SHP77 treated with DMSO at 0.1 percent for 48 hours (cell line): Measurements from ENCODE around the gene SND1.

Experiments
- DNase-seq: peaks from one replicate; lab custom pipeline; 2025; lab: John Stamatoyannopoulos, UW

The SND1 gene

GRCh38 chr7:127802845-127803244, 150.9 kb downstream of the SND1 start:
- no peak for DNase-seq

GRCh38 chr7:127803626-127804025, 151.6 kb downstream of the SND1 start:
- DNase-seq: no peak

GRCh38 chr7:127807340-127807739, 155.3 kb downstream of the SND1 start:
- no peak for DNase-seq

GRCh38 chr7:127807829-127808228, 155.8 kb downstream of the SND1 start:
- DNase-seq: no peak

- no peak for DNase-seq
Observed at GRCh38 chr7:127809261-127809702, 157.3 kb downstream of the SND1 start.

- no peak for DNase-seq
Observed at GRCh38 chr7:127810113-127810512, 158.1 kb downstream of the SND1 start.

- no peak for DNase-seq
Observed at GRCh38 chr7:127810696-127811660, 159.0 kb downstream of the SND1 start.

- DNase-seq: no peak
Observed at GRCh38 chr7:127812540-127812939, 160.5 kb downstream of the SND1 start.

- DNase-seq: no peak
Observed at GRCh38 chr7:127813991-127814541, 162.1 kb downstream of the SND1 start.

- no peak for DNase-seq
Observed at GRCh38 chr7:127815631-127816145, 163.7 kb downstream of the SND1 start.

- DNase-seq: no peak
Observed at GRCh38 chr7:127816354-127817190, 164.6 kb downstream of the SND1 start.

GRCh38 chr7:127817466-127817865, 165.5 kb downstream of the SND1 start:
- DNase-seq: no peak

GRCh38 chr7:127818306-127818705, 166.3 kb downstream of the SND1 start:
- DNase-seq: no peak

GRCh38 chr7:127819975-127820731, 168.2 kb downstream of the SND1 start:
- no peak for DNase-seq

- DNase-seq: no peak
Observed at GRCh38 chr7:127820732-127821085, 168.7 kb downstream of the SND1 start.

- DNase-seq: no peak
Observed at GRCh38 chr7:127821146-127821545, 169.2 kb downstream of the SND1 start.

GRCh38 chr7:127822822-127823508, 171.0 kb downstream of the SND1 start:
- DNase-seq: no peak

GRCh38 chr7:127824682-127825081, 172.7 kb downstream of the SND1 start:
- DNase-seq: no peak

GRCh38 chr7:127828843-127829500, 177.0 kb downstream of the SND1 start:
- DNase-seq: no peak
